ENCODE results near the gene LATS2.
"Not testable (repeated sequence)": the region's sequence is repeated elsewhere in the genome, so short reads cannot be mapped to it uniquely, and the experiment has no call there.

The LATS2 gene

DNA sequence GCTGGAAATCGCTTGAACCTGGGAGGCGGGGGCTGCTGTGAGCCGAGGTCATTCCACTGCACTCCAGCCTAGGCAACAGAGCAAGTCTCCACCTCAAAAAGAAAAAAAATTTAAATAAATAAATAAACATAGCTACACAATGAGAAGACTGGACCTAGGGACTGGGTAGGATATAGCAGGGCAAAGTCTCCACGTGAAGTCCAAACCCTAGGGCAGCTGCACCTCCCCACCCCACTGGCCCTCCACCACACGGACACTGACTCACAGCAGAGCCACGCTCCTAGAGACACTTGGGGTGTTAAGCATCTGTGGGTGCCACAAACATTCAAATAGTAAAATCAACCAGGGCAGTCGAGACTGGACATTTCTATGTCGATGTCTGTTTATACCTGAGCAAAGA, 7.1 kb downstream of the LATS2 start:
- intact Hi-C loops (cut with DNase I; ENCODE audit: low total_unique reads), result no loop called here
- H3K4me3 ChIP-seq, result no peak overlapping the region
- H3K36me3 ChIP-seq, result peaks cover 0 to 2% (median 0%) of the 10 kb centered on the region in 3 donors
- TF ChIP-seq, protein P1, sequence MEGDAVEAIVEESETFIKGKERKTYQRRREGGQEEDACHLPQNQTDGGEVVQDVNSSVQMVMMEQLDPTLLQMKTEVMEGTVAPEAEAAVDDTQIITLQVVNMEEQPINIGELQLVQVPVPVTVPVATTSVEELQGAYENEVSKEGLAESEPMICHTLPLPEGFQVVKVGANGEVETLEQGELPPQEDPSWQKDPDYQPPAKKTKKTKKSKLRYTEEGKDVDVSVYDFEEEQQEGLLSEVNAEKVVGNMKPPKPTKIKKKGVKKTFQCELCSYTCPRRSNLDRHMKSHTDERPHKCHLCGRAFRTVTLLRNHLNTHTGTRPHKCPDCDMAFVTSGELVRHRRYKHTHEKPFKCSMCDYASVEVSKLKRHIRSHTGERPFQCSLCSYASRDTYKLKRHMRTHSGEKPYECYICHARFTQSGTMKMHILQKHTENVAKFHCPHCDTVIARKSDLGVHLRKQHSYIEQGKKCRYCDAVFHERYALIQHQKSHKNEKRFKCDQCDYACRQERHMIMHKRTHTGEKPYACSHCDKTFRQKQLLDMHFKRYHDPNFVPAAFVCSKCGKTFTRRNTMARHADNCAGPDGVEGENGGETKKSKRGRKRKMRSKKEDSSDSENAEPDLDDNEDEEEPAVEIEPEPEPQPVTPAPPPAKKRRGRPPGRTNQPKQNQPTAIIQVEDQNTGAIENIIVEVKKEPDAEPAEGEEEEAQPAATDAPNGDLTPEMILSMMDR (IDR thresholded peaks at IDR 0.05), result no peak
- H3K9me3 ChIP-seq, result no peaks in the 10 kb centered on the region
- H3K4me1 ChIP-seq, result peaks cover 0 to 100% (median 51%) of the 10 kb centered on the region in 4 donors
- no peaks in the 10 kb centered on the region for H3K27me3 ChIP-seq
- peak in 1 of 2 donors; percentile 9 for DNase-seq
- H3K27ac ChIP-seq, result peak overlapping the region in 1 of 2 donors; percentile 33

DNA sequence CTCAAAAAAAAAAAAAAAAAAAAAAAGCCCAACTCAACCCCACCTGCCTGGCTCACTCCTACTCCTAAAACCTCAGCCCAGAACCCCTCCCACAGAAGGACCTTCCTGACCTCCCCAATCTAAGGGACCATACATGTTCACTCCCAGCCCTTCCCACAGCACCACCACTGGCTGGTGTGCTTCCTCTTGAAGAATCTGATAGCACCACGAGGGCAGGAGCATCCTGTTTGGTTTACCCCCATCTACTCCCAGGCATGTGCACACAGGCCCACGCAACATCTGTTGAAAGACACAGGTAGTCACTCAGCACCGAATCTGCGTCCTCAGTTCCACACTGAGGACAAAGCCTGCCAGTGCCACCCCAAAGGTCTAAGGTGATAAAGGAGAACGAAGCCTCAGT, 8.2 kb downstream of the LATS2 start:
- H3K36me3 ChIP-seq, result peaks cover 0 to 6% (median 0%) of the 10 kb centered on the region in 3 donors
- peaks cover 0 to 100% (median 47%) of the 10 kb centered on the region in 4 donors for H3K4me1 ChIP-seq
- intact Hi-C loops (cut with DNase I; ENCODE audit: low total_unique reads), result no loop called here
- no peak overlapping the region for H3K4me3 ChIP-seq
- no peaks in the 10 kb centered on the region for H3K27me3 ChIP-seq
- DNase-seq, result peak in 1 of 2 donors; percentile 17
- TF ChIP-seq, protein P1 (IDR thresholded peaks at IDR 0.05), result no peak
- no peak overlapping the region for H3K27ac ChIP-seq
- H3K9me3 ChIP-seq, result no peaks in the 10 kb centered on the region

DNA sequence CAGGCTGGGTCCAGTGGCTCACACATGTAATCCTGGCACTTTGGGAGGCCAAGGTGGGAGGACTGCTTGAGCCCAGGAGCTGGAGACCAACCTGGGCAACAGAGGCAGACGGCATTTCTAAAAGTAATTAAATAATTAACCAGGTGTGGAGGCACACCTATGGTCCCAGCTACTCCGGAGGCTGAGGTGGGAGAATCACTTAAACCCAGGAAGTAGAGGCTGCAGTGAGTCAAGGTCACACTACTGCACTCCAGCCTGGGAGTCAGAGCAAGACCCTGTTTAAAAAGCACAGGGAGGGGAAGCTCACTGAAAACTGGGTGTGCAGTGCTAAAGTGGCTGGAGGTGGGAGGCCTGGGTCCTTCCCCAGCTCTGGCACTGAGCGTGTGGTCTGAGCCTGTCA, 9.7 kb downstream of the LATS2 start:
- peaks cover 0 to 100% (median 52%) of the 10 kb centered on the region in 4 donors for H3K4me1 ChIP-seq
- TF ChIP-seq, protein P1 (IDR thresholded peaks at IDR 0.05), result no peak
- intact Hi-C loops (cut with DNase I; ENCODE audit: low total_unique reads), result no loop called here
- H3K36me3 ChIP-seq, result peaks cover 0 to 6% (median 0%) of the 10 kb centered on the region in 3 donors
- H3K27ac ChIP-seq, result no peak overlapping the region
- no peaks in the 10 kb centered on the region for H3K9me3 ChIP-seq
- DNase-seq, result no peak
- H3K4me3 ChIP-seq, result no peak overlapping the region
- H3K27me3 ChIP-seq, result no peaks in the 10 kb centered on the region

DNA sequence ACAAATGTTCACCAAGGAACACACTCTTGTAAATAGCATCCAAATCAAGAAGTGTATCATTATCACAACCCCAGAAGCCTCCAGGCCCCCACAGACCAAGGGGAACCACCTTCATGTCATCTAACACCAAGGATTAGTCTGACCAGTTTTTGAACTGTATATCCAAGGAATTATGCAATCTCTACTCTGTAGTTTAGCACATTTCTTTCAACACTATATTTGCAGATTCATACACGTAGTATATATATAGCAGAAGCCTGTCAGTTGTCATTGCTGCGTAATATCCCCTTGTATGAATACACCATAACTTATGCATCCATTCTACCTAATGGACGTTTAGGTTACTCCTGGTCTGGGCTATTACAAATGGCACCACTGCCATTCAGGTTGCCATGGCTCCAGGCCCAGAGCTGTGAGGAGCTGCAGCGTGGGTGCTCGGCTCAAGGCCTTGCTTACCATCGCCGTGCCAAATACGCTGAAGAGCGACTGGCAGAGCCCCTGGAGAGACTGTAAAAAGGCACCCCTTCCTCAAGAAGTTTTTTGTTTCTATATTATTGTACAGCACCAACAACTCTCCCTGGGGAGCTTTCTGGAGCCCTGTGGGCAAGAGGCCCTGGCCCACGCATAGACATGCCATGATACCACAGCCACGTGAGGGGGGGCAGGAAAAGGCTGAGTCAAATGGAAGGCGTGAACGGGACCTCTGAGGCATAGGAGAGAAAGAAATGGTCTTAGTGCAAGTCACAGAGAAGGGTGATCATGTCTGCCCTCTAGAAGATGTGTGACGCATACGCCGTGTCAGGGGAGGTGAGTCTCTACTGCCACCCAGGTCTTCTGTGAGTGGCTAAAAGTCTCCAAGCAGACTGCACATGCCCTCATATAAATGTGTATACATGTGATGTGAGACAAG, 10.8 kb downstream of the LATS2 start:
- TF ChIP-seq, protein P1 (IDR thresholded peaks at IDR 0.05), result no peak
- no peak overlapping the region for H3K27ac ChIP-seq
- H3K9me3 ChIP-seq, result no peaks in the 10 kb centered on the region
- peaks cover 0 to 6% (median 0%) of the 10 kb centered on the region in 3 donors for H3K36me3 ChIP-seq
- peak in 1 of 2 donors; percentile 9 for DNase-seq
- H3K27me3 ChIP-seq, result no peaks in the 10 kb centered on the region
- intact Hi-C loops (cut with DNase I; ENCODE audit: low total_unique reads), result no loop called here
- H3K4me3 ChIP-seq, result no peak overlapping the region
- H3K4me1 ChIP-seq, result peaks cover 0 to 100% (median 48%) of the 10 kb centered on the region in 4 donors

DNA sequence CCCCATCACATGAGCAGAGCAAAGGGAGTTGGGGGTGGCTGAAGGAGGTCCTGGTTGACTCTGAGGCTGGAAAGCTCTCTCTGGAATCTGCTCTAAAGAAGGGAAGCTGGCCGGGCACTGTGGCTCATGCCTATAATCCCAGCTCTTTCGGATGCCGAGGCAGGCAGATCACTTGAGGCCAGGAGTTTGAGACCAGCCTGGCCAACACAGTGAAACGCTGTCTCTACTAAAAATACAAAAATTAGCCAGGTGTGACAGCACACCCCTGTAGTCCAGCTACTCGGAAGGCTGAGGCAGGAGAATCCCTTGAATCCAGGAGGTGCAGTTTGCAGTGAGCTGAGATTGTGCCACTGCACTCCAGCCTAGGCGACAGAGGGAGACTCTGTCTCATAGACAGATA, 11.7 kb downstream of the LATS2 start:
- peaks cover 0 to 100% (median 48%) of the 10 kb centered on the region in 4 donors for H3K4me1 ChIP-seq
- H3K4me3 ChIP-seq; H3K36me3 ChIP-seq; DNase-seq; H3K9me3 ChIP-seq; H3K27me3 ChIP-seq; intact Hi-C loops (cut with DNase I; ENCODE audit: low total_unique reads): not testable (repeated sequence)
- H3K27ac ChIP-seq, result peak overlapping the region in 1 of 2 donors; percentile 19
